Panc1 (cell line): ENCODE data around the gene FHAD1.
A peak's percentile ranks its signal among the peaks of the same experiment; 100 is the strongest.

Experiments
- CTCF ChIP-seq: fragments of 450-650 bp; IDR thresholded peaks from 2 replicates; pipeline ENCODE4 v1.5.1; 2017; ENCODE audit warnings: mild to moderate bottlenecking
- POLR2AphosphoS5 ChIP-seq: IDR thresholded peaks from 2 replicates; pipeline ENCODE4 v1.6.1; 2012; ENCODE audit warnings: mild to moderate bottlenecking, low read depth, low read length, moderate library complexity
- TF ChIP-seq, protein P1 (sequence below), 2 experiments: IDR thresholded peaks; 2 replicates each; pipeline ENCODE4 v1.6.1; 2011 to 2012; ENCODE audit warnings: low read depth in 2 of 2, control low read depth in 1 of 2, low read length in 1 of 2, mild to moderate bottlenecking in 1 of 2, moderate library complexity in 1 of 2; ENCODE audit not compliant: insufficient read depth in 1 of 2

DNA sequence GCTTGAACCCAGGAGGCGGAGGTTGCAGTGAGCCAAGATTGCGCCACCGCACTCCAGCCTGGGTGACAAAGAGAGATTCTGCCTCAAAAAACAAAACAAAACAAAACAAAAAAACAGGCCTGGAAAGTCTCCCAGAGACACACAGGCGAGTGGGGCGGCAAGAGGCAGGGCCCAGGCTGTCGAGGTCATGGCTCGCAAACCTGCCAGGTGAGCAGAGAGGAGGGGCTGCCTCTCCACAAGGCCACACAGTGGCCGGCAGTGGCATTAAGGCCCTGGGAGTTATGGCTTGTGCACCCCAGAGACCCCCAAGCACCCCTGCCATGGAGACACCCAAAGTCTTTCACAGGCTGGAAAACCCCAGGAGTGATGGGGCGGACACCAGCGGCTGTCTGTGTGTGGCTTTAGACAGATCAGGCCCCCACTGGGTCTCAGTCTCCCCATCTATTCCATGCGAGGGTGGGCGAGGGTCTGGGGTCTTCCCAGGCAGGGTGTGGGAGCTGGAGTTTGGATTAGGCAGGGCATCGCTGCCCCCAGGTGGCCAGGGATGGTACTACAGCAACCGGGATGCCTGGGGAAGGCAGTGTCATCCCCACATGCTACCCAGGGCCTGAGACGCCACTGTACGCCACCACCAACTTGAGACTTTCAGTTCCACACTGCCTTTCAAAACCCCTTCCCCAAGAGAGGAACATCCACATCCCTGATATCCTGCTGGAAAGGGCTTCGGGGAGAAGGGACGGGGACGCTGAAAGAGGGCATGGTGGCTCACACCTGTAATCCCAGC, 184.0 kb downstream of the FHAD1 start:
- TF ChIP-seq CTCF (peak; percentile 96), POLR2AphosphoS5 (no peak; the same call in 1 of the 2 replicates)
- TF ChIP-seq, protein P1, sequence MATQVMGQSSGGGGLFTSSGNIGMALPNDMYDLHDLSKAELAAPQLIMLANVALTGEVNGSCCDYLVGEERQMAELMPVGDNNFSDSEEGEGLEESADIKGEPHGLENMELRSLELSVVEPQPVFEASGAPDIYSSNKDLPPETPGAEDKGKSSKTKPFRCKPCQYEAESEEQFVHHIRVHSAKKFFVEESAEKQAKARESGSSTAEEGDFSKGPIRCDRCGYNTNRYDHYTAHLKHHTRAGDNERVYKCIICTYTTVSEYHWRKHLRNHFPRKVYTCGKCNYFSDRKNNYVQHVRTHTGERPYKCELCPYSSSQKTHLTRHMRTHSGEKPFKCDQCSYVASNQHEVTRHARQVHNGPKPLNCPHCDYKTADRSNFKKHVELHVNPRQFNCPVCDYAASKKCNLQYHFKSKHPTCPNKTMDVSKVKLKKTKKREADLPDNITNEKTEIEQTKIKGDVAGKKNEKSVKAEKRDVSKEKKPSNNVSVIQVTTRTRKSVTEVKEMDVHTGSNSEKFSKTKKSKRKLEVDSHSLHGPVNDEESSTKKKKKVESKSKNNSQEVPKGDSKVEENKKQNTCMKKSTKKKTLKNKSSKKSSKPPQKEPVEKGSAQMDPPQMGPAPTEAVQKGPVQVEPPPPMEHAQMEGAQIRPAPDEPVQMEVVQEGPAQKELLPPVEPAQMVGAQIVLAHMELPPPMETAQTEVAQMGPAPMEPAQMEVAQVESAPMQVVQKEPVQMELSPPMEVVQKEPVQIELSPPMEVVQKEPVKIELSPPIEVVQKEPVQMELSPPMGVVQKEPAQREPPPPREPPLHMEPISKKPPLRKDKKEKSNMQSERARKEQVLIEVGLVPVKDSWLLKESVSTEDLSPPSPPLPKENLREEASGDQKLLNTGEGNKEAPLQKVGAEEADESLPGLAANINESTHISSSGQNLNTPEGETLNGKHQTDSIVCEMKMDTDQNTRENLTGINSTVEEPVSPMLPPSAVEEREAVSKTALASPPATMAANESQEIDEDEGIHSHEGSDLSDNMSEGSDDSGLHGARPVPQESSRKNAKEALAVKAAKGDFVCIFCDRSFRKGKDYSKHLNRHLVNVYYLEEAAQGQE (IDR thresholded peaks at IDR 0.05; ENCODE audit: insufficient read depth in 1 of 2, low read depth in 2 of 2, low read length in 1 of 2): 0 out of 4 replicates have a peak, but pooled peaks of 1 of the 2 experiments have one; percentile 5
